T-helper 1 cell treated with Interleukin-12 subunit alpha and Interleukin-12 subunit beta and Interleukin-4 antibody, amounts not matched to agents 30 ng/mL and 1 ng/mL, for 36 hours (primary cell): ENCODE results near the gene GNA15. TPM values are rescaled to one million over a fixed set of nuclear protein-coding genes. Genes with fewer than 3 reads are reported as not detected.
"Not testable (repeated sequence)": the region's sequence is repeated elsewhere in the genome, so short reads cannot be mapped to it uniquely, and the experiment has no call there.

Experiments
- intact Hi-C: fragments of 100-400 bp; cut with micrococcal nuclease; formaldehyde crosslinking; loops from one replicate; pipeline ENCODE4 v1.15.1; 2024
- total RNA-seq: library from RNA; stranded (reverse); gene quantifications from 2 replicates; pipeline ENCODE4 v1.2.3, GENCODE V29; 2022

The GNA15 gene
- total RNA-seq, 1 donor from 2014 or later, result 140 TPM

DNA sequence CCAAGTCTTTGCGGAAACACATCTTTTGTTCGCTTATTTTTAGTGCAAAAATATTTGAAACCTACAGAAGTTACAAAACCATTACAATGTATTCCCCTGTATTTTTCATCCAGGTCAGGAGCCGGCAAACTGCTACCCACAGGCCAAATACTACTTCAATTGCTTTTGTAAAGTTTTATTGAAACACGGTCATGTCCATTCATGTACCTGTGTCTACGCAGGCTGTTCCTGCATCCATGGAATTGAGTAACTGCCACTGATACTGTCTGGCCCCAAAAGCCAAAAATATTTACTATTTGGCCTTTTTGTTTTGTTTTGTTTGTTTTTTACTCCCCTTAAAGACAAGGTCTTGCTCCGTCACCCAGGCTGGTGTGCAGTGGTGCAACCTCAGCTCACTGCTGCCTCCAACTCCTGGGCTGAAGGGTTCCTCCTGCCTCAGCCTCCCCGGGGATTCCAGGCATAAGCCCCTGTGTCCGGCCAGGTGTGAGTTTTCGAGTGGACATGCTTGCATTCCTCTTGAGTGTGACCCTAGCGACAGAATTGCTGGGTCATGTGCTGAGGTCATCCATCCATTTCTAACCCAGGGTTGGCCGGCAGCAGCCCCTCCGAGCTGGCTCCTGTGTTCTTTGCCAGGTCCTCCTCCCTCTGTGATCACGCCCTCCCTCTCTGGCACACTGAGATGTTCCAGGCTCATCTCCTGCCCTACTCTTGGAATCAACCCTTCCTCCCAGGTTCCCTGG lies 31.9 kb downstream of the GNA15 start:
- intact Hi-C loops, result loop anchor here (1.0 kb wide), 1 partner anchor 10 kb away; no protein-coding TSS in a partner anchor

DNA sequence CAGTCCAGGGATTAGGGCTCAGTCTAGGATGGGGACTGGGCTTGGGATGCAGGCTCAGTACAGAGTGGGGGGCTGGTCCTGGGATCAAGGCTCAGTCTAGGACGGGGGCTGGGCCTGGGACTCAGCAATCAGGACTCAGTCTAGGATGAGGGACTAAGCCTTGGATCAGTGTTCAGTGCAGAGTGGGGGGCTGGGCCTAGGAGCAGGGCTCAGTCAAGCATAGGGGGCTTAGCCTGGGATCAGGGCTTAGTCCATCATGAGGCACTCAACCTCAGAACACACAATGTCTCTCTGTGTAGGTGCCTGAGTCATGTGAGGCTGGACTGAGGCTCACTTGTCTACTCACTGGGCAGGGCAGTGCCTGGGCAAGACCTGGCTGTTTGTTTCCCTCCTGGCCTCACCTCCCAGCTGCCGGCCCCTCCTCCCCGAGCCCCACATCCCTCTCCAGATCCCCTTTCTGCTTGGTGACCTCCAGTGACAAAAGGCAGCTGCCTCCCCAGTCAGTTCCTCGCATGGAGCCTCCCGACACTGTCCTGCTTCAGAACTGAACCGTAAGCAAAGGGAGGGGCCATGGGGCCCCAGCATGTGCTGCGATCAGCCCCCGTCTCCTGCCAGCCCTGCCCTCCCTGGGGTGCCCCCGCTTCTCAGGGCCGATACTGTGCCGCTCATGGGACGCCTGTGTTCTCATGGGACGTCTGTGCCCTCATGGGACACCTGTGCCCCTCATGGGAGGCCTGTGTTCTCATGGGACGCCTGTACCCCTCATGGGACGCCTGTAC lies 36.2 kb downstream of the GNA15 start:
- intact Hi-C loops, result no loop called here

DNA sequence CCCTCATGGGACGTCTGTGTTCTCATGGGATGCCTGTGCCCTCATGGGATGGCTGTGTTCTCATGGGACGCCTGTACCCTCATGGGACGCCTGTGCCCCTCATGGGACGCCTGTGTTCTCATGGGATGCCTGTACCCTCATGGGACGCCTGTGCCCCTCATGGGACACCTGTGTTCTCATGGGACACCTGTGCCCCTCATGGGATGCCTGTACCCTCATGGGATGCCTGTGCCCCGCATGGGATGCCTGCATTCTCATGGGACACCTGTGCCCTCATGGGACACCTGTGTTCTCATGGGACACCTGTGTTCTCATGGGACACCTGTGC lies 36.8 kb downstream of the GNA15 start:
- intact Hi-C loops, result not testable (repeated sequence)

DNA sequence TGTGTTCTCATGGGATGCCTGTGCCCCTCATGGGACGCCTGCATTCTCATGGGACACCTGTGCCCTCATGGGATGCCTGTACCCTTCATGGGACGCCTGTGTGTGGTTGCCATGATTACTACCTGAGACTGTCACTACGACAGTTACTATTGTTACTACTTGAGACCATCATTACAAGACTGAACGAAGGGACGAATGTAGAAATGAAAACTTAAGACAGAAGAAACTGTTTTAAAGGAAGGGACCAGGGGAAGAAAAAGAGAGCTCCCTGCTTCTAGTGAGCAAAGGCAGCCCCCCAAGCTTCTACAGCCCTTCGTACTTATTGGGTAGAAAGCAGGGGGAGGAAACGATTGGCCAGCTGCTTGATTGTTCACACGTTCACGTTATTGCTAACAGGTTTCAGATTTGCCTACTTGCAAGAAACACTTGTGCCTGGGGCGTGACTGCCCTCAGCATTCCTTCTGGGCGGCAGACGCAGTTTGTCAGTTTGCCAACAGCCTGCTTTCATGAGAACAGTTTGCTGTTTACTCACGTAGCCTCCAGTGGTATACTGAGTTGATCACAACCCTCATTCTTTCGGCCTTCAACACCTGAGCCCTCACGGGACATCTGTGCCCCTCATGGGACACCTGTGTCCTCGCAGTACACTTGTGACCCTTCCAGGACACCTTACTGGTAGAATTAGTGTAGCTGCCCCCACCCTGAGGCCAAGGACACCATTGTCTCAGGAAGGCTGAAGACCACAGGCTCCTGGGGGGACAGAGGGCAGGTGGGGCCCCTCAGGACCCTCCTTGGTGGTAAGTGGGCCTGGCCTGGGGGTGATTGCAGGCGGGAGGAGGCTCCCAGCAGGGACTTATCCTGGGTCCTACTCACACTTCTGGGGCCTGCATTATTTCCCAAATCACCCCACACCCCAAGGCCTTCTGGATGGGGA lies 40.2 kb downstream of the GNA15 start:
- intact Hi-C loops, result no loop called here

DNA sequence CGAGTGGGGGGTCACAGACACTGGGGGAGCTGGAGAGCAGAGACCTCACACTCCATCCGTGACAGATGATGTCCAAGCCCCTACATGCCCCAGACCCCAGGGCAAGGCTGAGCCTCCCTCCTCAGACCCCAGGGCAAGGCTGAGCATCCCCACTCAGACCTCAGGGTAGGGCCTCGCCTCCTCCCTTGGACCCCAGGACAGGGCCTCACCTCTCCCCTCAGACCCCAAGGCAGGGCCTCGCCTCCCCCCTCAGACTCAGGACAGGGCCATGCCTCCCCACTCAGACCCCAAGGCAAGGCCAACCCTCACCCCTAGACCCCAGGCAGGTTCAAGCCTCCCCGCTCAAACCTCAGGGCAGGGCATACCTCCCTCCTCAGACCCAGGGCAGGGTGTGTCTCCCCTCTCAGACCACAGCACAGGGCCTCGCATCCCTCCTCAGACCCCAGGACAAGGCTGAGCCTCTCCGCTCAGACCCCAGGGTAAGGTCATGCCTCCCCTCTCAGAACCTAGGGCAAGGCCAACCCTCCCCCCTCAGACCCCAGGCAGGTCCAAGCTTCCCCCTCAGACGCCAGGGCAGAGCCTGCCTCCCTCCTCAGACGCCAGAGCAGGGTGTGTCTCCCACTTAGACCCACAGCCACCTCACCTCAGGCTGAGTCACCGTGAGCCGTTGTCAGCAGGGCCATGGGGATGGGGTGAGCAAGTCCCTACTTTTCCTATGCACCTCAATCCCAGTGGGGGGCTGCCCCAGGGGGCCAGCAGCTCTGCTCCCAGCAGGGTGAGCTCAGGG lies 41.1 kb downstream of the GNA15 start:
- intact Hi-C loops, result loop anchor here (1.0 kb wide), 1 partner anchor 10 kb away; no protein-coding TSS in a partner anchor

DNA sequence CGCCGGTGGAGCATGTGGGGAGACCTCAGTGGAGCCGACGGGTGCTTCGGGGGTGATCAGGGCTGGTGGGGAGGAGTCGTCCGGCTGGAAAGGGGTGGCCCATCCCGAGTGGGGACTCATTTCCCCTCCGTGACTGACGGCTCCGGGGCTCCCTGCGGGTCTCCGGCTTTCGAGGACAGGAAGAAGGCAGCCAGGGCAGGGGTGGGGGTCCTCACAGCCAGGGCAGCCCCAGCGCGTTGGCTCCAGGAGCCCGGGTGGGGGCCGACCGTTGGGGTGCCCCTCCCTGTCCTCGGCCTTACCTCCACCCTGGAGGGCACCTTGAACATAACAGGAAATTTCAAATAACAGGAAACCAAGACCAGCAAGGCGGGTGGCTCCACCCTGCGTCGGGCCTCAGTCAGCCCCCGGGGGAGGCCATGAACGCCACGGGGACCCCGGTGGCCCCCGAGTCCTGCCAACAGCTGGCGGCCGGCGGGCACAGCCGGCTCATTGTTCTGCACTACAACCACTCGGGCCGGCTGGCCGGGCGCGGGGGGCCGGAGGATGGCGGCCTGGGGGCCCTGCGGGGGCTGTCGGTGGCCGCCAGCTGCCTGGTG lies 42.6 kb downstream of the GNA15 start, which contains the start of gene S1PR4:
Gene S1PR4, plus strand, starts transcription at position 393 of the 596 bp plus-strand sequence. Its CDS starts 24 bp downstream, at position 417.
- intact Hi-C loops, result loop anchor here (1.0 to 2.0 kb wide), 2 partner anchors 15 to 46 kb away; no protein-coding TSS in a partner anchor

DNA sequence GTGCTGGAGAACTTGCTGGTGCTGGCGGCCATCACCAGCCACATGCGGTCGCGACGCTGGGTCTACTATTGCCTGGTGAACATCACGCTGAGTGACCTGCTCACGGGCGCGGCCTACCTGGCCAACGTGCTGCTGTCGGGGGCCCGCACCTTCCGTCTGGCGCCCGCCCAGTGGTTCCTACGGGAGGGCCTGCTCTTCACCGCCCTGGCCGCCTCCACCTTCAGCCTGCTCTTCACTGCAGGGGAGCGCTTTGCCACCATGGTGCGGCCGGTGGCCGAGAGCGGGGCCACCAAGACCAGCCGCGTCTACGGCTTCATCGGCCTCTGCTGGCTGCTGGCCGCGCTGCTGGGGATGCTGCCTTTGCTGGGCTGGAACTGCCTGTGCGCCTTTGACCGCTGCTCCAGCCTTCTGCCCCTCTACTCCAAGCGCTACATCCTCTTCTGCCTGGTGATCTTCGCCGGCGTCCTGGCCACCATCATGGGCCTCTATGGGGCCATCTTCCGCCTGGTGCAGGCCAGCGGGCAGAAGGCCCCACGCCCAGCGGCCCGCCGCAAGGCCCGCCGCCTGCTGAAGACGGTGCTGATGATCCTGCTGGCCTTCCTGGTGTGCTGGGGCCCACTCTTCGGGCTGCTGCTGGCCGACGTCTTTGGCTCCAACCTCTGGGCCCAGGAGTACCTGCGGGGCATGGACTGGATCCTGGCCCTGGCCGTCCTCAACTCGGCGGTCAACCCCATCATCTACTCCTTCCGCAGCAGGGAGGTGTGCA lies 43.3 kb downstream of the GNA15 start:
- intact Hi-C loops, result loop anchor here (1.0 to 2.0 kb wide), 2 partner anchors 16 to 46 kb away; no protein-coding TSS in a partner anchor

DNA sequence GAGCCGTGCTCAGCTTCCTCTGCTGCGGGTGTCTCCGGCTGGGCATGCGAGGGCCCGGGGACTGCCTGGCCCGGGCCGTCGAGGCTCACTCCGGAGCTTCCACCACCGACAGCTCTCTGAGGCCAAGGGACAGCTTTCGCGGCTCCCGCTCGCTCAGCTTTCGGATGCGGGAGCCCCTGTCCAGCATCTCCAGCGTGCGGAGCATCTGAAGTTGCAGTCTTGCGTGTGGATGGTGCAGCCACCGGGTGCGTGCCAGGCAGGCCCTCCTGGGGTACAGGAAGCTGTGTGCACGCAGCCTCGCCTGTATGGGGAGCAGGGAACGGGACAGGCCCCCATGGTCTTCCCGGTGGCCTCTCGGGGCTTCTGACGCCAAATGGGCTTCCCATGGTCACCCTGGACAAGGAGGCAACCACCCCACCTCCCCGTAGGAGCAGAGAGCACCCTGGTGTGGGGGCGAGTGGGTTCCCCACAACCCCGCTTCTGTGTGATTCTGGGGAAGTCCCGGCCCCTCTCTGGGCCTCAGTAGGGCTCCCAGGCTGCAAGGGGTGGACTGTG lies 44.0 kb downstream of the GNA15 start:
- intact Hi-C loops, result loop anchor here (2.0 to 10.0 kb wide), 3 partner anchors 47 to 365 kb away; partner anchors contain the start of genes DOHH, FZR1 and ZNF554

DNA sequence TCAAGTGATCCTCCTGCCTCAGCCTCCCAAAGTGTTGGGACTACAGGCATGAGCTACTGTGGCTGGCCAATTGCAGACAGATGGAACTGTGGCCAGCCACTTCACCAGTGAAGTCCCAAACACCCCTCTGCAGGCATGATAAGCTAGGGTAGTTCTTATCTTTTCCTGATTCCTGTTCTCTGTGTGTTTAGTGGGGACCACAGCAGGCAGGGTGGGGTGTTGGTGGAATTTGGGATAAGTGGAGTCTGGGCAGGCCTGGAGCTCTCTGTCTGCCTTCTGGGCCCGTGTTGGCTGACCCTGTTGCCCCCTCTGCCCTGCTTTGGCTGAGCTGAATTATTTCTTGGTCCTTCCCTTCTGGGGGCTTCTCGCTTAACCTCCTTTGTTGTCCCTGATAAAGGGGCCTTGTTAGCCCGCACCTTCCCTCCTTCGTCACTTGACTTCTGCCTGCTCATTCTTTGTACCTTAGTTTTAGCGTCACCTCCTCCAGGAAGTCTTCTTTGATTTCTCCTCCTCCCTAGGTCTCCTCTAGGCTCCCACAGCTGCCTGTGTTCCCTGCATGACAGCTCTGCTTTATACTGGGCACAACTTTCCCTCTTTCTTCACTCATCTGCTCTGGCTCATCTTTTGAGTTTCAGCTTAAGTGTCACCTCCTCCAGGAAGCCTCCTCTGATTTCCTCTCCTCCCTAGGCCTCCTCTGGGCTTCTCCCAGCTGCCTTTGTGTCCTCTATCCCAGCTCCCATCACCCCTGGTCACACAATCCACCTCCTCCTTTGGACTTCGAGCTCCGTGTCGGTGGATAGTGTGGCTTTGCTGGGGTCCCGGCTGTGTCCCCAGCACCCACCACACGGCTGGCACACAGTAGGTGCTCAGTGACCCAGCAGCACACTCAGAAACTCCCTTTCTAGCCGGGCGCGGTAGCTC lies 48.1 kb downstream of the GNA15 start:
- intact Hi-C loops, result loop anchor here (2.0 to 10.0 kb wide), 3 partner anchors 47 to 369 kb away; partner anchors contain the start of genes DOHH, FZR1, GNA15 and ZNF554

DNA sequence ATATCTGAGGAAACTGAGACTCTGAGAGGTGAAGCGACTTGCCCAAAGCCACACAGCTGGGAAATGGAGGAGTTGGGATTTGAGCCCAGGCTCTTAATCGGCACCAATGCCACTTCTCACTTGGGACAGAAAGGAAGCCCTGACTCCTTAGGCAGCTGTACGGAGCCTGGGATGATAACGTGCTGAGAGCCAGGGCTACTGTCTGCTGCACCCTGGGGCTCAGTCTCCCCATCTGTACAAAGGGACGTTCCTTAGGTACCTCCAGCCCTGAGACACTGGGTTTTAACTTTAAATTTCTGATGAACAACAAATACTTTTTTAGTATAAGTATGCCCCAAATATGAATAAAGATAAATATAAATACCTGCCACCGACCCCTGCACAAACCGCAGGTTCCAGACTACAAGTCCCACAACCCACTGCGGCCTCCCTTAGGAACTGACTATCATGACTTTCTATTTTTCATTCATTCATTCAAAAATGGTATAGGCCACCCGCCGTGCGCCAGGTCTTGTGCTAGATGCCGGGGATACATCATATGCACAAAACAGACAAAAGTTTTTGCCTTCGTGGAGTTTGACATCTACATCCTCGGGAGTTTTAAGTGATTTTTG lies 49.1 kb downstream of the GNA15 start:
- intact Hi-C loops, result loop anchor here (1.0 to 10.0 kb wide), 11 partner anchors 48 to 758 kb away; partner anchors contain the start of genes DOHH, FZR1, GNA15 and THOP1

DNA sequence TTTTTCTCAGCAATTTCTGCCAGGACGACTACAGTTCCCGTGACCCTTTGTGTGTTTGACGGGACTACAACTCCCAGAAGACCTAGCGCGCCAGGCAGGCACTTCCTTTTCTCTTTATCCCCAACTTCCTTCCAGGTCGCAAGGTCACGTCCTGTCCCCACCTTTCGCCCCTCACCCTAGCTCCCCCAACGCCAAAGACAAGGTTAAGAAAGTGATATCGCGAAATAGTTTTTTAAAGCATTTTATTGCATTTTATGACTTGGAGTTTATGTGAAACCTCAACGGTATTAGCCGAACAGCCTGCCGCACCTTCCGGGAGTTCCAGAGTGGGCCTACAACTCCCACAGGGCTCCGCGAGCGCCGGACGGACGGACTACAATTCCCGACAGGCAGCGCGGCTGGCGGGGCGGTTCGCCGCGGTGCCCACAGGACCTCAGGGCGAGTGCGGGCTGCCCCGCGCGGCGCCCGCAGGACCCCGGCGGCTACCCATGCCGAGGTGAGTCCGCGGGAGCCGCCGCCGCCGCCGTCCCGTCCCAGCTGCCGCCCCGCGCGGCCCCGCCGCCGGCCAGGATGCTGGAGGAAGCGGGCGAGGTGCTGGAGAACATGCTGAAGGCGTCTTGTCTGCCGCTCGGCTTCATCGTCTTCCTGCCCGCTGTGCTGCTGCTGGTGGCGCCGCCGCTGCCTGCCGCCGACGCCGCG lies 49.8 kb downstream of the GNA15 start, which contains the start of gene NCLN:
Gene NCLN, plus strand, starts transcription at position 470 of the 699 bp plus-strand sequence. Its CDS starts 101 bp downstream, at position 571.
- intact Hi-C loops, result loop anchor here (1.0 to 10.0 kb wide), 11 partner anchors 49 to 758 kb away; partner anchors contain the start of genes DOHH, FZR1, GNA15 and THOP1

DNA sequence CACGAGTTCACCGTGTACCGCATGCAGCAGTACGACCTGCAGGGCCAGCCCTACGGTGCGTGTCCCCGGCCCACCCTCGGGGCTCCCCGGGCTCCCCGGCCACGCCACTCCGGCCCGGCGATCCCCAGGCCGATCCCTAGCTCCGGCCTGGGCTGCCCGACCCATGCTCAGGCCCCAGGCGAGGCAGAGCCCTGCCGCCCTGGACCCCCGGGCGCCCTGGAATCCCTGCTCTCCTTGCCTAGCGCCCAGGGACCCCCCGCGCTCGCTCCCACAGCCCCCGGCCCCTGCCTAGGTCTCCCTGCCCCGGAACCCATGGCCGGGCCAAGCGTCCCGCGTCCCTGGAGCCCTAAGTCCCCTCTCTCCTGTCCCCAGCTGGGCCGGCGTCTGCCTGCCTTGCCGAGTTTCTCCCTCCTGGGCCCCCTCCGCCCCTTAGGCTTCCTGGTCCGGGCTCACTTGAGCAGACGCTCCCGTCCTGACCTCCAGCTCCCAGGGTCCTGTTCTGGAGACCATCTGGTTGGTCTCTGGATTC lies 50.4 kb downstream of the GNA15 start:
- intact Hi-C loops, result loop anchor here (10.0 kb wide), 2 partner anchors 319 to 371 kb away; partner anchors contain the start of genes DOHH, FZR1 and ZNF554

DNA sequence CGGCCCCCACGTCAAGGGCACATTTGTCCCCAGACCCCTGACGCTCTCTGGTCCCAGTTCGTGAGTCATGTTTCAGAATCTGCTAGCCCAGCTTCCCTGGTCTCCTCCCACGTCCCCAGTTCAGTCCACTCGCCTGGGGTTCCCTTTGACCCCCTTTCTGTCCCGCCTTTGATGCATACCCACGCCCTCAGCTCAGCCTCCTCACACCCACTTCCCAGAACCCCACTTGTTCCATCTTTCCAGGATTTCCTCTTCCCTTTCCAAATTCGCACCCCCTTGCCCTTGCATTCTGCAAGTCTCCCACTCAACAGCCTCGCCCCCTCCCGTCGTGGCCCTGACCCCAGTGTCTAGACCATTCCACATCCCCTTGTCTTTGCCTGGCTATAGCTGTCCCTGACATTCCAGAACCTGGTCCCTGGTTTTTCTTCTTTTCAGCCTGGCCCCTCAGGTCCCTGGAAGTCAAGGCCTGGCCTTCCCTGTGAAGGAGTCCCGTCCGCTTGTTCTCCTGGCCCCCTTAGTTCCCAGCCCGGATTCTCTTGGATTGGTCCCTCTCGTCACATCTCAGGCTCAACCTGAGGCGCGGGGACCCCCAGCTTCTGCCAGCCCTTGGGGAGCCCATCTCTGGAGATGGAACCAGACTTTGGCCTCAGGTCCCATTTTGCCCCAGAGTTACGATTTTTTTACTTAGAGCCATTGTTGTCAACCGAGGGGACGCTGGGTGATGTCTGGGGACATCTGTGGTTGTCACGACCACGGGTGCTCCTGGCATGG lies 51.2 kb downstream of the GNA15 start:
- intact Hi-C loops, result loop anchor here (10.0 kb wide), 2 partner anchors 318 to 372 kb away; partner anchors contain the start of genes DOHH, FZR1 and ZNF554

DNA sequence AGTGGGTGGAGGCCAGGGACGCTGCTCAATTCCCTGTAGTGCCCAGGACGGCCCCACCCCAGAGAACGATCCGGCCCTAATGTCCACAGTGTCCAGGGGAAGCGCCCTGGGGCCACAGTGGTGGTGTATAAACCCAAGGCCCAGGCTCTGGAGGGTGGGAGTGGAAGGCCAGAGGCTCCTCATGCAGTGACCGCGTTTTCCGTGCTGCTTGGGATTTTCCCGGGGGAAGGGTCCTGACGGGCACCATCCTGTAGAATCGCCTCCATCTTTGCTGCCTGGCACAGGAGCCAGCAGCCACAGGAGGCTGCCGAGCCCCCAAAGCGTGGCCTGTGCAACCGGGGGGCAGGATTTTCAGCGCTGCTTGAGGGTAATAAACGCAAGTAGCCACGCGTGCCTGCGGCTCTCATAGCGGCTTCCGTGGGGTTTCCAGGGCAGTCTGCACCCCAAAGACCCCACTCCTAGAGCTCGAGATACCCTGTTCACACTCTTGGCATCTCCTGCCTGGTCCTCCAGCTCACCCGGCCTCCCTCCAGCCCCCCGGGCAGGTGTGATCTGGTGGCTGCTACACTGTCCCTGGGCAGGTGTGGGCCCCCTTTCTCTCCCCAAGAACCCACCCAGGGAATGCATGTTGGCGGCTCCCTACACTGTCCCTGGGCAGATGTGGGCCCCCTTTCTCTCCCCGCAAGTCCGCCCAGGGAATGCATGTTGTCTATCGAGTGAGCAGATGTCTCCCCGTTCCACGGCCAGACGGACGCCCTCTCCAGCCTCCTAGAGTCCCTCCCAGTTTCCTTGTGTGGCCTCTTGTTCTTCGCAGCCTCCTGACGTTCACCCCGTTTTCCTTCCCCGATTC lies 52.1 kb downstream of the GNA15 start:
- intact Hi-C loops, result loop anchor here (10.0 kb wide), 2 partner anchors 317 to 373 kb away; partner anchors contain the start of genes DOHH, FZR1 and ZNF554
